ENCODE results near the gene HNRNPA1L2.
A peak's percentile ranks its signal among the peaks of the same experiment; 100 is the strongest.
"Not testable (repeated sequence)": the region's sequence is repeated elsewhere in the genome, so short reads cannot be mapped to it uniquely, and the experiment has no call there.

The HNRNPA1L2 gene

DNA sequence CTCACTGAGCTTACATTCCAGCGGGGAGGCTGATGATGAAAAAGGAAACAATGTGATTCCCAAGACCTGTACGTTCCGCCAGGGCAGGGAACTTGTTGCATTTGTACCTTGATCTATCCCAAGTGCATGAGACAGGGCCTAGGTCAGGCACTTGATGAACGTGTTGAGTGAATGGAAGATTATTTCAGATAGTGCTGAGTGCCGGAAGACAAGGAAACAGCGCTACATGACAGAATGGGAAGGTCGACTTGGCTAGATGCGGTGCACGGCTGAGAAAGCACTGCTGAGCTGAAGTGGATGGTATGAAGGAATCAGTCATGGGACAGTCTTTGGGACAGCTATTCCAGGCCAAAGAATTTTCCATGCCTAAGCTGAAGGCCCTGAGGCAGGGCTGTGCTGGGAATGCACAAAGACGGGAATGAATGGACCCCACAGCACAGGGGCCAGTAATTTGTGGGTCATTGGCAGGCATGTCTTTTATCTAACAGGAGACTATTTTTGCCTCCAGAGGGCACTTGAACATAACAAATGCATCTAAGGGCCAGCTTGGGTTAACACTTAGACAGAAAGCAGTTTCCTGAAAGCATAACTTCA, 33.1 kb upstream of the HNRNPA1L2 start:
- not testable (repeated sequence) for H4K8ac ChIP-seq (ENCODE audit: low read length); H3K4me1 ChIP-seq (ENCODE audit: control insufficient read depth, insufficient read depth, low read depth, low read length); H3K79me1 ChIP-seq (replicated peaks; ENCODE audit: low read length, poor library complexity, severe bottlenecking); H3K27me3 ChIP-seq (ENCODE audit: control insufficient read depth in 1 of 2, insufficient read depth in 1 of 2, low read length in 2 of 2); H4K91ac ChIP-seq (ENCODE audit: low read length); H2AFZ ChIP-seq (ENCODE audit: low read depth, low read length); H3K9me3 ChIP-seq (ENCODE audit: control insufficient read depth, low read length); H3K4ac ChIP-seq (ENCODE audit: low read depth in 1 of 2, low read length in 2 of 2); H2BK15ac ChIP-seq (ENCODE audit: low read depth, poor library complexity, severe bottlenecking); H2AK5ac ChIP-seq (ENCODE audit: low read length, severe bottlenecking); H3K4me3 ChIP-seq (ENCODE audit: insufficient read depth in 1 of 2, low read depth in 1 of 2, low read length in 2 of 2); H3K4me2 ChIP-seq (ENCODE audit: low read length, poor library complexity, severe bottlenecking); H3K27ac ChIP-seq (ENCODE audit: low read length, poor library complexity, severe bottlenecking); H3K9ac ChIP-seq (ENCODE audit: low read length); H2BK12ac ChIP-seq (ENCODE audit: low read length in 2 of 2); H3K36me3 ChIP-seq (ENCODE audit: control insufficient read depth in 1 of 2, insufficient read depth in 2 of 2, low read depth in 1 of 2, low read length in 2 of 2); H2BK120ac ChIP-seq (ENCODE audit: low read depth, low read length); H3K23ac ChIP-seq (ENCODE audit: low read length in 2 of 2); H3K14ac ChIP-seq (ENCODE audit: low read length in 2 of 2); H2BK5ac ChIP-seq (ENCODE audit: low read depth, low read length, poor library complexity, severe bottlenecking); H3K18ac ChIP-seq (ENCODE audit: low read depth in 1 of 2, low read length in 2 of 2)
- 78% methylated on average over 10 of the region's 10 CpGs for WGBS
- DNase-seq: peak; percentile 52

DNA sequence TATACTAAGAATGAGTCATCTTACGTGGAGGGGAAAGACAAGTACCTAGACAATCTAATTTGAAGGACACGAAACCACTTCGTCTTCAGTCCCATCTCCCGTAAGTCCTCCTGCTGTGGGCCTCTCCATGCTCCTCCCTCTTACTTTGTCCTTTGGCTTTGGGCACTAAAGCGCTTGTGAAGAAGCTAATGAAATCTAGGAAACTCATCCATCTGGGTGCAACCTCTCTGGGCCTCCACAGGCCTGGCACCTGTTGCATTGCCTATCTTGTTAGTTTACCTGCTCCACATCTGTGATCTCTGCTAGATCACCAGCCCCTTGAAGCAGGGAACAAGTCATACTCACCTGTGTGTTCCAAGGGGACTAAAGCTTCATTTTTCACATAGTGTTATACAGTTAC, 32.1 kb upstream of the HNRNPA1L2 start:
- H3K4ac ChIP-seq (ENCODE audit: low read depth in 1 of 2, low read length in 2 of 2); H3K9ac ChIP-seq (ENCODE audit: low read length); H2AK5ac ChIP-seq (ENCODE audit: low read length, severe bottlenecking); H3K27me3 ChIP-seq (ENCODE audit: control insufficient read depth in 1 of 2, insufficient read depth in 1 of 2, low read length in 2 of 2); H3K79me1 ChIP-seq (replicated peaks; ENCODE audit: low read length, poor library complexity, severe bottlenecking); DNase-seq; H2BK5ac ChIP-seq (ENCODE audit: low read depth, low read length, poor library complexity, severe bottlenecking); H3K14ac ChIP-seq (ENCODE audit: low read length in 2 of 2); H3K4me3 ChIP-seq (ENCODE audit: insufficient read depth in 1 of 2, low read depth in 1 of 2, low read length in 2 of 2); H2BK12ac ChIP-seq (ENCODE audit: low read length in 2 of 2); H3K23ac ChIP-seq (ENCODE audit: low read length in 2 of 2); H3K9me3 ChIP-seq (ENCODE audit: control insufficient read depth, low read length); H4K91ac ChIP-seq (ENCODE audit: low read length); H2BK15ac ChIP-seq (ENCODE audit: low read depth, poor library complexity, severe bottlenecking); H3K27ac ChIP-seq (ENCODE audit: low read length, poor library complexity, severe bottlenecking); H3K18ac ChIP-seq (ENCODE audit: low read depth in 1 of 2, low read length in 2 of 2); H3K4me1 ChIP-seq (ENCODE audit: control insufficient read depth, insufficient read depth, low read depth, low read length); H2AFZ ChIP-seq (ENCODE audit: low read depth, low read length); H3K4me2 ChIP-seq (ENCODE audit: low read length, poor library complexity, severe bottlenecking); H2BK120ac ChIP-seq (ENCODE audit: low read depth, low read length); H4K8ac ChIP-seq (ENCODE audit: low read length); H3K36me3 ChIP-seq (ENCODE audit: control insufficient read depth in 1 of 2, insufficient read depth in 2 of 2, low read depth in 1 of 2, low read length in 2 of 2): not testable (repeated sequence)
- 90% methylated on average over 4 of the region's 5 CpGs for WGBS

DNA sequence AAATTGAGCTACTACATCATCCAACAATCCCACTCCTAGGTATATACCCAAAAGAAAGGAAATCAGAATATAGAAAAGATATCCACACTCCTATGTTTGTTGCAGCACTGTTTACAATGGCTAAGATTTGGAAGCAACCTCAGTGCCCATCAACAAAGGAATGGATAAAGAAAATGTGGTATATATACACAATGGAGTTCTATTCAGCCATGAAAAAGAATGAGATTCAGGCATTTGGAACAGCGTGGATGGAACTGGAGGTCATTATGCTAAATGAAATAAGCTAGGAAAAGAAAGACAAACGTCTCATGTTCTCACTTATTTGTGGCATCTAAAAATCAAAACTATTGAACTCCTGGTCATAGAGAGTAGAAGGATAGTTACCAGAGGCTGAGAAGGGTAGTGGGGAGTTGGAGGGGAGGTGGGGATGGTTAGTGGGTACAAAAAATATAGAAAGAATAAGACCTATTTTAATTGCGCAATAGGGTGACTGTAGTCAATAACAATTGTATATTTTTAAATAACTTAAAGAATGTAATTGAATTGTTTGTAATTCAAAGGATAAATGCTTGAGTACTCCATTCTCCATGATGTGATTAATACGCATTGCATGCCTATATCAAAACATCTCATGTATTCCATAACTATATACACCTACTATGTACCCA, 27.0 kb upstream of the HNRNPA1L2 start:
- Histone ChIP-seq H3K27ac (ENCODE audit: low read length, poor library complexity, severe bottlenecking) (no peak overlapping the region), H3K27me3 (ENCODE audit: control insufficient read depth in 1 of 2, insufficient read depth in 1 of 2, low read length in 2 of 2) (peaks cover 0 to 3% of the 10 kb centered on the region in 2 experiments), H3K9ac (ENCODE audit: low read length) (no peak overlapping the region), H3K4me1 (ENCODE audit: control insufficient read depth, insufficient read depth, low read depth, low read length) (no peaks in the 10 kb centered on the region), H3K36me3 (ENCODE audit: control insufficient read depth in 1 of 2, insufficient read depth in 2 of 2, low read depth in 1 of 2, low read length in 2 of 2) (no peaks in the 10 kb centered on the region), H2AK5ac (ENCODE audit: low read length, severe bottlenecking) (no peak overlapping the region), H3K79me1 (replicated peaks; ENCODE audit: low read length, poor library complexity, severe bottlenecking) (peaks cover 5% of the 10 kb centered on the region), H2BK12ac (ENCODE audit: low read length in 2 of 2) (no peak overlapping the region), H3K18ac (ENCODE audit: low read depth in 1 of 2, low read length in 2 of 2) (no peak overlapping the region), H3K14ac (ENCODE audit: low read length in 2 of 2) (no peak overlapping the region), H3K4me2 (ENCODE audit: low read length, poor library complexity, severe bottlenecking) (no peak overlapping the region), H3K4me3 (ENCODE audit: insufficient read depth in 1 of 2, low read depth in 1 of 2, low read length in 2 of 2) (no peak overlapping the region), H2BK15ac (ENCODE audit: low read depth, poor library complexity, severe bottlenecking) (no peak overlapping the region), H3K9me3 (ENCODE audit: control insufficient read depth, low read length) (no peaks in the 10 kb centered on the region), H4K8ac (ENCODE audit: low read length) (no peak overlapping the region), H2BK120ac (ENCODE audit: low read depth, low read length) (no peak overlapping the region), H4K91ac (ENCODE audit: low read length) (no peak overlapping the region), H2BK5ac (ENCODE audit: low read depth, low read length, poor library complexity, severe bottlenecking) (no peak overlapping the region), H3K4ac (ENCODE audit: low read depth in 1 of 2, low read length in 2 of 2) (no peak overlapping the region), H3K23ac (ENCODE audit: low read length in 2 of 2) (no peak overlapping the region), H2AFZ (ENCODE audit: low read depth, low read length) (no peak overlapping the region)
- 95% methylated on average over 2 of the region's 4 CpGs for WGBS
- no peak for DNase-seq

- Histone ChIP-seq H3K4me2 (ENCODE audit: low read length, poor library complexity, severe bottlenecking) (no peak overlapping the region), H2AFZ (ENCODE audit: low read depth, low read length) (no peak overlapping the region), H3K4me1 (ENCODE audit: control insufficient read depth, insufficient read depth, low read depth, low read length) (no peaks in the 10 kb centered on the region), H3K4ac (ENCODE audit: low read depth in 1 of 2, low read length in 2 of 2) (no peak overlapping the region), H2BK5ac (ENCODE audit: low read depth, low read length, poor library complexity, severe bottlenecking) (no peak overlapping the region), H3K18ac (ENCODE audit: low read depth in 1 of 2, low read length in 2 of 2) (no peak overlapping the region), H2BK15ac (ENCODE audit: low read depth, poor library complexity, severe bottlenecking) (no peak overlapping the region), H3K14ac (ENCODE audit: low read length in 2 of 2) (no peak overlapping the region), H3K9me3 (ENCODE audit: control insufficient read depth, low read length) (no peaks in the 10 kb centered on the region), H4K8ac (ENCODE audit: low read length) (no peak overlapping the region), H3K79me1 (replicated peaks; ENCODE audit: low read length, poor library complexity, severe bottlenecking) (peaks cover 8% of the 10 kb centered on the region), H3K27me3 (ENCODE audit: control insufficient read depth in 1 of 2, insufficient read depth in 1 of 2, low read length in 2 of 2) (peaks cover 0 to 3% of the 10 kb centered on the region in 2 experiments), H3K36me3 (ENCODE audit: control insufficient read depth in 1 of 2, insufficient read depth in 2 of 2, low read depth in 1 of 2, low read length in 2 of 2) (no peaks in the 10 kb centered on the region), H2BK120ac (ENCODE audit: low read depth, low read length) (no peak overlapping the region), H3K4me3 (ENCODE audit: insufficient read depth in 1 of 2, low read depth in 1 of 2, low read length in 2 of 2) (no peak overlapping the region), H3K23ac (ENCODE audit: low read length in 2 of 2) (no peak overlapping the region), H3K9ac (ENCODE audit: low read length) (no peak overlapping the region), H2BK12ac (ENCODE audit: low read length in 2 of 2) (no peak overlapping the region), H4K91ac (ENCODE audit: low read length) (no peak overlapping the region), H3K27ac (ENCODE audit: low read length, poor library complexity, severe bottlenecking) (no peak overlapping the region), H2AK5ac (ENCODE audit: low read length, severe bottlenecking) (no peak overlapping the region)
- DNase-seq: no peak
- WGBS: 94% methylated on average over 3 of the region's 5 CpGs
Observed at GRCh38 chr13:52615812-52616211, 26.4 kb upstream of the HNRNPA1L2 start.

Data from mesenchymal stem cell (in vitro differentiated cells and primary cell).